Middle frontal gyrus (tissue), 1 donor: ENCODE results near the gene FGF5.
"Not testable (repeated sequence)": the region's sequence is repeated elsewhere in the genome, so short reads cannot be mapped to it uniquely, and the experiment has no call there.

Source experiments
- DNase-seq: peaks from one replicate; pipeline ENCODE4 v3.0.0-alpha.2; 2015; ENCODE audit warnings: low spot score; ENCODE audit errors: extremely low spot score

The FGF5 gene

GRCh38 chr4:80253510-80253909 lies 13.0 kb upstream of the FGF5 start:
- DNase-seq: no peak

- DNase-seq: no peak
Observed at GRCh38 chr4:80254114-80254513, 12.3 kb upstream of the FGF5 start.

GRCh38 chr4:80255329-80256095 lies 11.0 kb upstream of the FGF5 start:
- no peak for DNase-seq

- DNase-seq: no peak
Observed at GRCh38 chr4:80257851-80258250, 8.6 kb upstream of the FGF5 start.

- no peak for DNase-seq
Observed at GRCh38 chr4:80259012-80259411, 7.5 kb upstream of the FGF5 start.

GRCh38 chr4:80259817-80260216 lies 6.6 kb upstream of the FGF5 start:
- no peak for DNase-seq

- DNase-seq: no peak
Observed at GRCh38 chr4:80261989-80262600, 4.4 kb upstream of the FGF5 start.

GRCh38 chr4:80263541-80264351 lies 2.7 kb upstream of the FGF5 start:
- no peak for DNase-seq

GRCh38 chr4:80264352-80264647 lies 2.2 kb upstream of the FGF5 start:
- no peak for DNase-seq

- DNase-seq: no peak
Observed at GRCh38 chr4:80264825-80265224, 1.6 kb upstream of the FGF5 start.

- no peak for DNase-seq
Observed at GRCh38 chr4:80265571-80266252, 752 bp upstream of the FGF5 start.

GRCh38 chr4:80266902-80267380 lies 477 bp downstream of the FGF5 start:
- DNase-seq: no peak

- DNase-seq: no peak
Observed at GRCh38 chr4:80268081-80268823, 1.8 kb downstream of the FGF5 start.

- DNase-seq: no peak
Observed at GRCh38 chr4:80268936-80269335, 2.5 kb downstream of the FGF5 start.

- DNase-seq: no peak
Observed at GRCh38 chr4:80270321-80270720, 3.9 kb downstream of the FGF5 start.

- DNase-seq: no peak
Observed at GRCh38 chr4:80270868-80271267, 4.4 kb downstream of the FGF5 start.

GRCh38 chr4:80271801-80272200 lies 5.3 kb downstream of the FGF5 start:
- DNase-seq: no peak

GRCh38 chr4:80276931-80277330 lies 10.5 kb downstream of the FGF5 start:
- no peak for DNase-seq

- no peak for DNase-seq
Observed at GRCh38 chr4:80279751-80280150, 13.3 kb downstream of the FGF5 start.

- DNase-seq: no peak
Observed at GRCh38 chr4:80286451-80286850, 20.0 kb downstream of the FGF5 start.

GRCh38 chr4:80290665-80291064 lies 24.2 kb downstream of the FGF5 start:
- not testable (repeated sequence) for DNase-seq
